WERI-Rb-1 (cell line): ENCODE results near the gene AR.

Experiments
- DNase-seq: peaks from one replicate; pipeline ENCODE4 v3.0.0-alpha.2; 2020
- H3K27ac ChIP-seq: fragments of 250-450 bp; sonication (Bioruptor Pico); 2 replicates; pipeline ENCODE4 v1.5.1; 2020; ENCODE audit warnings: mild to moderate bottlenecking, moderate library complexity
- H3K27me3 ChIP-seq: fragments of 250-450 bp; sonication (Bioruptor Pico); 2 replicates; pipeline ENCODE4 v1.5.1; 2021; ENCODE audit warnings: mild to moderate bottlenecking, low read depth, moderate library complexity; ENCODE audit not compliant: insufficient read depth, severe bottlenecking
- H3K36me3 ChIP-seq: fragments of 250-450 bp; sonication (Bioruptor Pico); 2 replicates; pipeline ENCODE4 v1.5.1; 2020; ENCODE audit warnings: mild to moderate bottlenecking, moderate library complexity
- H3K4me3 ChIP-seq: 2 replicates; pipeline ENCODE4 v1.5.1; 2011; ENCODE audit warnings: low read depth, mild to moderate bottlenecking, control low read depth, low read length
- H3K9me3 ChIP-seq: fragments of 250-450 bp; sonication (Bioruptor Pico); 2 replicates; pipeline ENCODE4 v1.5.1; 2021; ENCODE audit warnings: mild to moderate bottlenecking, moderate library complexity; ENCODE audit not compliant: severe bottlenecking
- CTCF ChIP-seq: IDR thresholded peaks from 2 replicates; pipeline ENCODE4 v1.5.1; 2011; ENCODE audit warnings: low read depth, mild to moderate bottlenecking, control low read depth, inconsistent platforms, low read length

AR gene

DNA sequence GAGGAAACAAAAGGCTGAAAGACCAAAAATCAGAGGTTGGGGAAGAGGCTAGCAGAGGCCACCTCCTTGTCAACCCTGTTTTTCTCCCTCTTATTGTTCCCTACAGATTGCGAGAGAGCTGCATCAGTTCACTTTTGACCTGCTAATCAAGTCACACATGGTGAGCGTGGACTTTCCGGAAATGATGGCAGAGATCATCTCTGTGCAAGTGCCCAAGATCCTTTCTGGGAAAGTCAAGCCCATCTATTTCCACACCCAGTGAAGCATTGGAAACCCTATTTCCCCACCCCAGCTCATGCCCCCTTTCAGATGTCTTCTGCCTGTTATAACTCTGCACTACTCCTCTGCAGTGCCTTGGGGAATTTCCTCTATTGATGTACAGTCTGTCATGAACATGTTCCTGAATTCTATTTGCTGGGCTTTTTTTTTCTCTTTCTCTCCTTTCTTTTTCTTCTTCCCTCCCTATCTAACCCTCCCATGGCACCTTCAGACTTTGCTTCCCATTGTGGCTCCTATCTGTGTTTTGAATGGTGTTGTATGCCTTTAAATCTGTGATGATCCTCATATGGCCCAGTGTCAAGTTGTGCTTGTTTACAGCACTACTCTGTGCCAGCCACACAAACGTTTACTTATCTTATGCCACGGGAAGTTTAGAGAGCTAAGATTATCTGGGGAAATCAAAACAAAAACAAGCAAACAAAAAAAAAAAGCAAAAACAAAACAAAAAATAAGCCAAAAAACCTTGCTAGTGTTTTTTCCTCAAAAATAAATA lies 179.9 kb downstream of the AR start:
- no peak for TF ChIP-seq CTCF
- H3K27me3 ChIP-seq = peaks cover 4% of the 10 kb centered on the region
- no peak overlapping the region for H3K27ac ChIP-seq
- H3K9me3 ChIP-seq = no peaks in the 10 kb centered on the region
- no peaks in the 10 kb centered on the region for H3K36me3 ChIP-seq
- H3K4me3 ChIP-seq = no peak overlapping the region
- no peak for DNase-seq

DNA sequence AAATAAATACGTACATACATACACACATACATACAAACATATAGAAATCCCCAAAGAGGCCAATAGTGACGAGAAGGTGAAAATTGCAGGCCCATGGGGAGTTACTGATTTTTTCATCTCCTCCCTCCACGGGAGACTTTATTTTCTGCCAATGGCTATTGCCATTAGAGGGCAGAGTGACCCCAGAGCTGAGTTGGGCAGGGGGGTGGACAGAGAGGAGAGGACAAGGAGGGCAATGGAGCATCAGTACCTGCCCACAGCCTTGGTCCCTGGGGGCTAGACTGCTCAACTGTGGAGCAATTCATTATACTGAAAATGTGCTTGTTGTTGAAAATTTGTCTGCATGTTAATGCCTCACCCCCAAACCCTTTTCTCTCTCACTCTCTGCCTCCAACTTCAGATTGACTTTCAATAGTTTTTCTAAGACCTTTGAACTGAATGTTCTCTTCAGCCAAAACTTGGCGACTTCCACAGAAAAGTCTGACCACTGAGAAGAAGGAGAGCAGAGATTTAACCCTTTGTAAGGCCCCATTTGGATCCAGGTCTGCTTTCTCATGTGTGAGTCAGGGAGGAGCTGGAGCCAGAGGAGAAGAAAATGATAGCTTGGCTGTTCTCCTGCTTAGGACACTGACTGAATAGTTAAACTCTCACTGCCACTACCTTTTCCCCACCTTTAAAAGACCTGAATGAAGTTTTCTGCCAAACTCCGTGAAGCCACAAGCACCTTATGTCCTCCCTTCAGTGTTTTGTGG lies 180.7 kb downstream of the AR start:
- peaks cover 2% of the 10 kb centered on the region for H3K27me3 ChIP-seq
- no peaks in the 10 kb centered on the region for H3K9me3 ChIP-seq
- H3K27ac ChIP-seq = no peak overlapping the region
- no peak for DNase-seq
- no peak for TF ChIP-seq CTCF
- no peak overlapping the region for H3K4me3 ChIP-seq
- no peaks in the 10 kb centered on the region for H3K36me3 ChIP-seq

- H3K27ac ChIP-seq = no peak overlapping the region
- no peaks in the 10 kb centered on the region for H3K27me3 ChIP-seq
- H3K9me3 ChIP-seq = no peaks in the 10 kb centered on the region
- H3K36me3 ChIP-seq = no peaks in the 10 kb centered on the region
- DNase-seq = no peak
- no peak for TF ChIP-seq CTCF
- H3K4me3 ChIP-seq = no peak overlapping the region
Observed at GRCh38 chrX:67725471-67725870, 181.7 kb downstream of the AR start.

GRCh38 chrX:67726018-67726417 lies 182.2 kb downstream of the AR start:
- TF ChIP-seq CTCF = no peak
- no peaks in the 10 kb centered on the region for H3K36me3 ChIP-seq
- no peaks in the 10 kb centered on the region for H3K27me3 ChIP-seq
- no peak overlapping the region for H3K27ac ChIP-seq
- DNase-seq = no peak
- no peak overlapping the region for H3K4me3 ChIP-seq
- H3K9me3 ChIP-seq = no peaks in the 10 kb centered on the region

GRCh38 chrX:67727576-67727975 lies 183.8 kb downstream of the AR start:
- no peak for TF ChIP-seq CTCF
- no peaks in the 10 kb centered on the region for H3K9me3 ChIP-seq
- no peak overlapping the region for H3K27ac ChIP-seq
- DNase-seq = no peak
- no peaks in the 10 kb centered on the region for H3K36me3 ChIP-seq
- no peak overlapping the region for H3K4me3 ChIP-seq
- H3K27me3 ChIP-seq = no peaks in the 10 kb centered on the region
